Caki2 (cell line): ENCODE results near the gene BIRC2. TPM values are rescaled to one million over a fixed set of nuclear protein-coding genes. Genes with fewer than 3 reads are reported as not detected.

Experiments used
- DNase-seq: peaks from one replicate; pipeline ENCODE4 v3.0.0-alpha.2; 2015; ENCODE audit warnings: low read depth
- in situ Hi-C: cut with HindIII; loops from 2 replicates; pipeline ENCODE4 v1.10.0; 2016; ENCODE audit warnings: low sequenced_read_pairs, low pct_unique_long_range_greater_than_20kb, mixed read lengths
- total RNA-seq: library from RNA; depleted of rRNA; stranded (reverse); fragments of >200 nt; shearing (Covaris generic); gene quantifications from 2 replicates; pipeline ENCODE4 v1.2.3, GENCODE V29; 2014; ENCODE audit warnings: low replicate concordance

Gene BIRC2
- total RNA-seq, 1 experiment from 2014 or later = 46.7 TPM

DNA sequence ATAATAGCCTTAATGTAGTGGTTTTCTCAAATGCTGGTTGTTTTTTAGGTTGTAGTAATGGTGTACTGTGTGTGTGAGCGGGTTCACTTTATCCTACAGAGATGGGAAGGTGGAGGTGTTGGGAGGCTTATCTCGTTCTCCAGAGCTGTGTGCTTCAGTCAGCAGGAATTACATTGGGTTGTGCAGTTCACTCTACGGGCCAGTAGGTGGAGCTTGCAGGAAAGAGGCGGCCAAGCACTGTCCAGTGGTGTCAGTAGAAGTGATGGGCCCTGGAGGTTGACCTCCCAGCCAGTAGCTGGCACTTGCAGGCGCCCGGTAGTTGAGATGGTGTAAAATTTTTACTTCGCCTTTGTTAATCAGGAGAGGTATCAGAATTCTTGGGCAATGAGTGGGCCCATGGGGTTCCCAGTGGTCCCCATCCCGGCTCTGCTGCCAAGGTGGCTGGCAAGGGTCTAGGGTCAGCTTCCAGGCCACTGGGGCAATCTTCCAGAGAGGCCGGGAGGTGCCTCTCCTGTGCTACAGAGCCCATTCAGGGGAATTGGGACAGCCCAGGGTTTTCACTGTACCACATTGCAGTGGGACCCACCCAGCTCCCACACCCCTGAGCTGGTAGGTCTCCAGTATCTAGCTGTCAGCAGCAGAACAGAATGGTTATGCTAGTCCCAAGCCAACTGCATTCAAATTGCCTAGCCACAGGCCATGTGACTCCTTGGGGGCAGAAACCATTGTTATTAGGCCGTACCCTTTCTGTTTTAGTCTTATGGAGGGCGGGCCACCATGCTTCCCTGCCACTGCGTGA lies 43.9 kb downstream of the BIRC2 start:
- in situ Hi-C loops = no loop called here
- peak; percentile 50 for DNase-seq

DNA sequence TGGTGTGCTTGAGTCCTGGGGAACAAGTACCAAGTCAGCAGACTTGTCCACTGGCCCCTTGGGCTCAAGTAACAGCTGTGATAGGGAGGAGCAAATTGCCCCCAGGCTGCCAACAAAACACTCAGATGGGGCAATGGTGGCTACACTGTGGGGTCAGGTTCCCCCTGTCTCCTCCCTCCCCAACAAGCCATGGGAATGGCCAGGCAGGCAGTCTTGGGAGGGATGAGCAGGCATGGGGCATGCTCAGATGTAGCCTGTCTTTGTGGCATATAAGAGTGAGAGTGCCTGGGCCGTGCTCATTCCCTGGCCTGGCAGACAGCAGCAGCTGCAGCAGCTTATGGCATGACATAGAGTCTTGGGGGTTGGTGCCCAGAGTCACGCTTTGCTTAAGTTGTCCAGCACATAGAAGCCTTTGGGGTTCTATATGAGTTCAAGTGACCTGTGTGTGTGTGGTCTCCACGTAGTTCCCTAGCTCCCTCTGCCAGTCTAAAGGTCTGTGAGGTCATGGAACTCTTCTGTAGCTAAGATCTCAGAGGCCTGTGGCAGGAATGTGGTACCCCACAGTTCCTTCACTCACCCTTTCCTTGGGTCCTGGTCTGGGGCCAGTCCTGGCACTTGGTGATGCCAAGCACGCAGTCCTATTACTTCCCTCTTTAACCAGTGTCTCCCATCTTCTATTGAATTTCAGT lies 44.7 kb downstream of the BIRC2 start:
- in situ Hi-C loops = no loop called here
- DNase-seq = no peak

DNA sequence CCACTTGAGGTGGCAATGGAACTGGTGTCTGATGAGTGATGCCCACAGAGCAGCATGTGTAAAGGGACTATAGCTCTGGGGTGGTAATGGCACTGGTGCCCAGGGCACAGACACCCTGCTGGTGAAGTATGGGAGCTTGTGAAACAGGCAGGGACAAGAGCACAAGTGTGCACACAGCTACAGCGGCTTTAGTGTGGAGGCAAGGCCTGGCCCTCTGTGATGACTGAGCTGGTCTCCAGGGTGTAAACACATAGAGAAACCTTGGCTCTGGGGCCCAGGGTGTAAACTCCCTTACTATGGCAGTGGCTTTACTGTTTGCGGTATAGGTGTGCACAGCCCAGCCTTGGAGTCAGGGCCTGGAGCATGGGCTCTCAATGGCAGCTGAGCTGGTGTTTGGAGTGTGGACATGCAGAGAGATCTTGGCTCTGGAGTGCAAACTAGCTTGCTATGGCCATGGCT lies 46.3 kb downstream of the BIRC2 start:
- in situ Hi-C loops = no loop called here
- DNase-seq = no peak

DNA sequence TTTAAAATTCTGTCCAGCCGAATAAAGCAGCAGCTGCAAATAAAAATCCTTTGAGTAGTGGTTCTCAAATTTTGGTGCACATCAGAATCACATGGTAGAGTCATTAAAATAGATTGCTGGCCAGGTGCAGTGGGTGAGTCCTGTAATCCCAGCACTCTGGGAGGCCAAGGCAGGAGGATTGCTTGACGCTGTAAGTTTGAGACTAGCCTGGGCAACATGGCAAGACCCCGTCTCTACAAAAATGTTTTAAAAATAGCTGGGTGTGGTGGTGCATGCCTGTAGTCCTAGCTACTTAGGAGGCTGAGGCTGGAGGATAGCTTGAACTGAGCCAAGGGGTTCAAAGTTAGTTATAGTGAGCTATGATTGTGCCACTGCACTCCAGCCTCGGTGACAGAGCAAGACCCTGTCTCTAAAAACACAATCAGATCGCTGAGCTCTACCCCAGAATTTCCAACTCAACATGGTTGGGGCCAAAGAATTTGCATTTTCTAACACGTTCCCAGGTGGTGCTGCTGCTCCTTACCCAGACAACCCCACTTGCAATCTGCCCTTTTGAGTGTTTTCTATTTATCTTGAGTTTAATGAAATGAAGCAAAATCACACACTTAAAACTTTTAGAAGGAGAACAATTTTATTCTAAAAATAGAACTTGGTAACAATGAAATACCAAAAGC lies 48.8 kb downstream of the BIRC2 start:
- no peak for DNase-seq
- in situ Hi-C loops = no loop called here

DNA sequence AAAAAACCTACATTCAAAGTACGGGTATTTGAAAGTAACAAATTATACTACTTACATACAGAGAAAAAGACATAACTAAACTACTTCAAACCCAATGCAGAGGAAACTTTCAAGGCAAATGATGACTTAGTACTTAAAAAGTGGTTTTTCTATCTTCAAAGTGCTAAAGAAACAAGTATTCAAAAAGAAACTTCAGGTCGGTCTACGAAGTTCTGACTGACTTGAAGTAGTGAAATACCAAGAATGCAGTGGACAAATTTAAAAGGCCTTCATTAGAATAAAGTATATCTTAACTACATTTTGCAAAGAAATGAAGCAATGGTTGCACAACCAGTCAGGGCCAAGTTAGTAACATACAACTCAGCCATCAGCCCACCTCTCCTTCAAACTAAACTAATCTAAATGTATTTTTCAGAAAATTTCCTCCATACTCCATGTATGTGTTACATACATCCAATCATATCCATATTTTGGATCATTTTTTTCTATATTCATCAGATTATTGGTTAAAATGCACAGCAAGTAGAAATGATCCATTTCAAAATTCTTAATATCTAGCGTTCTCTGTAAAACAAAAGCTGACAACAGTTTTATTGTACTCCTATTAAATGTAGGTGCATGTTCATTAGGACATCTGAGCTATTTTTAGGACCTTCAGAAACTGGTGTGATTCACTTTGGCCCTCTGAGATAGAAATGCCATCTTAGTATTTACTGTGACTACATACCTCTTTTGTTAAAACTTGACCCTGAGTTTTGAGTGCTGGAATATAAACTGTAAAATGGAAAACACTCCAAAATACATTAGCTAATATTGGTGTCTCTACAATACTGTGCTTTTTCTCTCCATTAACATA lies 49.9 kb downstream of the BIRC2 start:
- in situ Hi-C loops = no loop called here
- DNase-seq = no peak

DNA sequence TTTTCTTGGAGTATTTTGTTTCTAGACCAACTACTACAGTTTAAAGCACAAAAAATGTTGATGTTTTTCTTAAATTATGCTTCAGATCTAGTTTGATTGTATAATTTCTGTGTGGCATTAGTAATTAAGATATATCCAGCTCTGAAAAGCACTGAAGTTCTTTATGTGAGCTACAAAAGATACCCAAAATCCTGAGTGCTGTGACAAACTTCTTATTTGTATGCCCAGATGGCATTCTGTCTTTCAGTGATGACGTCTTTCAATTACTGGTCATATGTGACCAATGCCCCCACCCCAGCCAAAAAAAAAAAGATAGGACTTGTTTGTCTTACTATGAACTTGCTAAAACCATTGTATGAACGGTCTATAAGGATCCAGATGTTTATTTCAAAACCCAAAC lies 51.3 kb downstream of the BIRC2 start:
- in situ Hi-C loops = no loop called here
- DNase-seq = no peak

DNA sequence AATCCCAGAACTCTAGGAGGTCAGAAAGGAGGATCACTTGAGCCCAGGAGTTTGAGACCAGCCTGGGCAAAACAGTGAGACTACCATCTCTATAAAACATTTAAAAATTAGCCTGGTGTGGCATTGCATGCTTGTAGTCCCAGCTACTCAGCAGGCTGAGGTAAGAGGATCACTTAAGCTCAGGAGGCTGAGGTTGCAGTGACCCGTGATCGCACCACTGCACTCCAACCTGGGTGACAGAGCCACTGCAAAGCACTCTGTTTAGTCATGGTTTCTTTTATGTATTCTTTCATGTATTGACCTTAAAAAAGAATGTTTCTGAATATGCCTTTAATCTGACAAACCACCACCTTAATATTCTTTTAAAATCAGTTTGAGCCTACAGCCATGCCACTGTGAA lies 52.2 kb downstream of the BIRC2 start:
- peak; percentile 15 for DNase-seq
- in situ Hi-C loops = no loop called here

DNA sequence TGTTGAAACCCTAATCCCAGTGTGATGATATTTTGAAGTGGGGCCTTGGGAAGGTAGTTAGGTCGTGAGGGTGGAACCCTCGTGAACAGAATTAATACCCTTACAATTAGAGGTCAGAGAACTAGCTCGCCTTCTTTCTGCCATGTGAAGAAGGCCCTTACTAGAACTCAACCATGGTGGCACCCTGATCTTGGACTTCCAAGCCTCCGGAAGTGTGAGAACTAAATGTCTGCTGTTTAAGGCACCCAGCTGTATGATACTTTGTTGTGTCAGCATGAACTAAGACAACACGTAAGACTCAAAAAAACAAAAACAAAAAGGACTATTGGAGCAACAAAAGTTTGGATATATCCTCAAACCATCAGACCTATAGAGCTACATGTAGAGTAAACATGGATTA lies 53.6 kb downstream of the BIRC2 start:
- in situ Hi-C loops = no loop called here
- DNase-seq = no peak

DNA sequence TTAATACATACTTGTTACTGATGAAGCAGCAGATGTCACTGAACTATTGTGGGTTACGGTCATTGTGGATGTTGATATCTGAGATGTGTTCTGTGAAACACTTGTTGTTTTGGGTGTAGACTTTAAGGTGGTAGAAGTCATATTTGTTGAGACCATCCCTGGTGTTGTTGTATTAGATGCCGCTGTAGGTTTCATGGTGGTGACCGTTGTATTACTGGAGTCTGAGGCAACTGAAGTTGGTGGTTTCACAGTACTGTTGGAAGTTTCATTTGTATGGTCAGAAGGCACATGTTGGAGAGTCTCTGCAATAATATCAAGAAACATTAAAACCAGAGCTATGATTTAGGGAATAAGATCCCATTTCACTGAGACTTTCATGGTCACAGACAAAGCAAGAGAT lies 54.9 kb downstream of the BIRC2 start:
- in situ Hi-C loops = no loop called here
- no peak for DNase-seq

DNA sequence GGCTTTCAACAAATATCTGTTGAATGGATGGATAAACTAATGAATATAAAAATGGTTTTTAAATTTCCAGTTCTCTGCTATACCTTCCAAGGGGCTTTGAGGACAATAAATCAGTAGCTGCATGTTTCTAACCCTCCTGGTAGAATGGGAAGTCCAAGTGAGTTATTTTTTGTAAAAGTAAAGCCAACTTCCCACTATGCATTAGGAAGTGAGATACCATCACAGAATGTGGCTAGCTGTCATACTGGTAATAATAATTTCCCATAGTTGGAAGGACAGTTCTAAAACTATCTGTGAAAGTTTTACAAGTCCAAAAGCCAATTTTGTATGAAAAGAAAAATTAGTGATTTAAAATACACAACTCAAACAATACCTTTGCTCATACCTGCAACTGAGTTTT lies 55.5 kb downstream of the BIRC2 start:
- in situ Hi-C loops = no loop called here
- no peak for DNase-seq

DNA sequence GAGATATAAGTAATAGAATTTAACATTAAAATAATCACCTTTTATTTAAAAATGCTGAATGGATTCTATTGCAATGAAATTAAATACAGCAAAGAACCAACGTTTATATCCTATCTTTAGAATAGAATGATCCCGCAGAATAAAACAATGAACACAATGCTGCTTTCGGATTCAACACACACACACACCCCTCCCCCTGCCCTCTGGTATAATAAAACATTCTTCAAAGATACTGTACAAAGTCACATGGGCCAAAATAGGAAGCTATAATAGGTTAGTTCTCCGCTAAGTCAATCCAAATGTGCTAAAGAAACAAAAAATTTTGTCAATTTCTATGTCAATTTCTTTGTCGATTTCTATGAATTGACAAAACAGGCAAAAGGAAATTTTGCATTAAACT lies 58.5 kb downstream of the BIRC2 start:
- DNase-seq = no peak
- in situ Hi-C loops = no loop called here

DNA sequence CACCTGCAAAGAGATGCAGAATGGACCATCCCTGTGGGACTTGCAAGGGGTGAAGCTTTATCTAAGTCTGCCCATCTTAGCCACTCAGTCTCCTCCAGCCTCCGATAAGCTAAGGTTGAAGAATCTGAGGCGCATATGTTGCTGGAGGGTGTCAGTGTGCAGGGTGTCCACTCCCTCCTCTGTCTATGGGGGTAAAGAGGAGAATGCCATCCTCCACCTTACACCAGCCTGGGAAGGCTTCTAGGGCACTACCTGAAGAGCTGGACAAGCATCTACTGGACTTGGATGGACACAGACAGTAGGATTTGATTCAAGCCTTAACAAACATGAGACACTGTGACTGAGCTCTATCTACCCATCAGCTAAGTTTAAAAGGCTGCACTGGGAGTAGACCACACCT lies 59.1 kb downstream of the BIRC2 start:
- DNase-seq = no peak
- in situ Hi-C loops = no loop called here

DNA sequence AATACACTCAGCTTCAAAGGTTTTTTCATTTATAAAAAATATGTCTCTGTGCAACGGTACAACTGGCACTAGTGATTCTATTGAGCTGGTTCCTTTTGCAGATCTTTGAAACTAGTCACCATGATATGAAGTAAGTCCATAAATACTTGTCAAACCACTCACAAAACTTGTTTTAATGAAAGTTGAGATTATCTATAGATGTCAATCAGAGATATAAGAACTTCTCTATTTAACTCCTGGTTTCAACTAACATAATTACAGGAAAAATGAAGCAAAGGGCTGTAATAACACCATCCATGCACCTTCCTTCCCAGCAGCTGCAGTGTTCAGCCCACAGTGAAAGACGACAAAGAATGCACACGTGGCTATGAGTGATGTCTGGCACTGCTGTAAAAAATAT lies 60.9 kb downstream of the BIRC2 start:
- in situ Hi-C loops = no loop called here
- DNase-seq = no peak

DNA sequence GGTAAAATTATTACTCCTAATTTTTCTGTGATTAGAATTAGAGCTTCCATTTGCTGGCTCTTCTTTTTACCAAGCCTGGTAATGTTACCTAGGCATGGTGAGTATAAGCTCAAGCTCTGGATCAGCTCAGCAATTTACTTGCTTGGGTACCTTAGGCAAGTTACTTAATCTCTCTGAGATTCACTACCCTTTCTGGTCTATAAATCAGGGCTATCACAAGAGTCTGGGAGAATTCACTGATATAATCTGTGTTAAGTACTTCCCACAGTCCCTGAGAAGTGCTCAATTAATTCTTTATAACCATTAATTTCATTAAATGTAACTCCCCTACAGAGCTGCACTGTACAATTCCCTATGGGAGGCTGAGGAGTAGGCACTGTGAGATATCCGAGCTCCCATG lies 61.3 kb downstream of the BIRC2 start:
- in situ Hi-C loops = no loop called here
- DNase-seq = no peak

DNA sequence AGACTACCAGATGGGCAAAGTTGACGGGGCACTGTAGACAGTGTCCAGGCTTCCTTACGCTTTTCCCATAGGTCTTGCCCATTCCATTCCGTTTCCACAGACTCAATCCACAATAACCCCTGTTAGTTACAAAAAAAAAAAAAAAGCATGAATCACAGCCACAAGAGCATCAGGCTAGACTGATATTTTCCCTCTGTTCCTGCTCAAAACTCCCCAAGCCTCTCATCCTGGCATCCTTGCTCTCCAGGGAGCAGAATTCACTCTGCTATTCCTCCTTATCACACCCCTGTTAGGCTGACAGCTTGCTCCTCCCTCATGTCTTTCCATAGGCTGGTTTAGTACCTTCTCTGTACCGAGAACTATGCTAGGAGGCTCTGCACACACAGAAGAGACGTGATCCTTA lies 63.4 kb downstream of the BIRC2 start:
- in situ Hi-C loops = no loop called here
- DNase-seq = no peak

DNA sequence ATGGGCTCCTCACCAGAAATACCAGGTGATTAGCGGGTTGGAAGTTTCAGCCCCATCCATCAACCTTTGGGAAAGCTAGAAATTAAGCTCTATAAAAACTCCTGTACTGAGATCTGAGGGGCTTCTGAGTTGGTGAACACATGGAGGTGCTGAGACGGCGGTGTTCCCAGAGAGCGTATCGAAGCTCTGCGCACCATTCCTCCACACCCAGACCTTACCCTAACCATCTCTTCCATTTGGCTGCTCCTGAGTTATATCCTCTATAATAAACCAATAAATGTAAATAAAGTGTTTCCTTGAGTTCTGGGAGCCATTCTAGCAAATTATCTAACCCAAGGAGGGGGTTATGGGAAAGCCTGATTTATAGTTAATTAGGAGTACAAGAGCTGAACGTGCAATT lies 64.1 kb downstream of the BIRC2 start:
- DNase-seq = no peak

DNA sequence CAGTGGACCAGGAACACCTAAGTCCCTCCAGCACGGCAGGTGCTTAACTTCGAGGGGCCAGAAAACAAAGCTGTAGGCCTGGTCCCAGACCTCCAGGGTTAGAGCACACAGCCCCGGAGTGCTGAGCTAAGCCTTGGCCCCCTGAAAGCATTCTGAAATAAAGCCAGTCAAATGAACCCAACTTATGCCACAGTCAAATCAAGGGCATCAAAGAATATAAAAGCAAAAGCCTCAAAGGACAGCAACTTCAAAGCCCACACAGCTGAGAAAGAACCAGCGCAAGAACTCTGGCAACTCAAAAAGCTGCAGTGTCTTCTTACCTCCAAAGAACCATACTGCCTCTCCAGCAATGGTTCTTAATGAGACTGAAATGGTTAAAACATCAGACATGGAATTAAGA lies 66.5 kb downstream of the BIRC2 start:
- DNase-seq = no peak
- in situ Hi-C loops = no loop called here

More for the DNA sequence above, 64.1 kb downstream of the BIRC2 start:
- in situ Hi-C loops = no loop called here

DNA sequence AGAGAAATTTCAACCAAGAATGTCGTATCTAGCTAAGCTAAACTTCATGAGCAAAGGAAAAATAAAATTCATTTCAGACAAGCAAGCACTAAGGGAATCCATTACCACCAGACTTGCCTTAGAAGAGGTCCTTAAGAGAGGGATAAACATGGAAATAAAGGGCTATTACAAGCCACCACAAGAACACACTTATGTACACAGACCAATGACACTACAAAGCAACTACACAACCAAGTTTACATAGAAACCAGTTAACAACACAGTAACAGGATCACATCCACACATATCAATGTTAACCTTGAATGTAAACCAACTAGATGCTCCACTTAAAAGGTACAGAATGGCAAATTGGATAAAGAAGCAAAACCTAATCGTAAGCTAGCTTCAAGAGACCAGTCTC lies 67.5 kb downstream of the BIRC2 start:
- in situ Hi-C loops = no loop called here
- DNase-seq = no peak
